Lung microvascular endothelial cell (primary cell): ENCODE measurements around the gene DNLZ. TPM values are rescaled to one million over a fixed set of nuclear protein-coding genes. Genes with fewer than 3 reads are reported as not detected.
A peak's percentile ranks its signal among the peaks of the same experiment; 100 is the strongest.

Source experiments
- DNase-seq, 2 donors: peaks; one replicate each; pipeline versions ENCODE4 v3.0.0 to v3.0.0-alpha.2; 2010; ENCODE audit warnings: low read depth in 2 of 2
- total RNA-seq: library from RNA; depleted of rRNA; stranded (reverse); fragments of >200 nt; gene quantifications from 2 replicates; pipeline ENCODE4 v1.2.1, GENCODE V29; 2014

DNLZ gene
- total RNA-seq, 1 donor from 2014 or later = 14.9 TPM

DNA sequence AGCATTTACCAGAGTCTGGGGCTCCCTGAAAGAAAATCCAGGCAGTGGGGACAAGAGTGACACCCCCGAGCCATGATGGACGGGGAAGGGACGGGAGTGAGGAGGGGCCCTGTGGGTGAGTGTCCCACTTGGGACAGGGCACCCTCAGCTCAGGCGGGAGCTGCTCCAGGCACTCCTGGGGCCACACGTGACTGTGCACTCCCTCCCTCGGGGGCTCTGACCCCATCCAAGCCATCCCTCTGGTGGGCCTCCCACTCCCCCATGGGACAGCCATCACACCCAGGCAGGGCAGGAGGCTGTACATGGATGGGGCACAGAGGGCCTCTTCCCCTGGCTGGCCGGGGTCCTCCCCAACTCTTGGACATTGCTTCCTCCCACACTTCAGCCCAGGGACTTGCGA, 12.9 kb upstream of the DNLZ start:
- no peak for DNase-seq

DNA sequence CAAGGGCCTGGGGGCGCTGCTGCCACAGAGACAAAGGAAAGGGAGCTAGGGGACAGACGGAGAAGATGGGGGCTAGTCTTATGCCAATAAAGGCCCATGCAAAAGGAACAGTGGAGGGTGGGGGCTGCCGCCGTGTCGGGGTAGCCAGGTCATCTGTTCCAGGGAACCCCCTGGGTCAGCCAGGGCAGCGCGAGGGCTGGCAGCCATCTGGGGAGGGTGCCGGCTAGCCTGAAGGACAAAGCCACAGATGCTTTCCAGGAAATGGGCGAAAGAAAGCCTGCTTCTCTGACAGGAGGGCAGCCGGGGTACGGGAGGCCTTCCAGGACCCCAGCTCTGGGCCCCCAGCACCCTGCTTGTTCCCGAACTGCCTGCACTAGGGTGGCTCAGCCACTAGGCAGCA, 11.6 kb upstream of the DNLZ start:
- DNase-seq = no peak

DNA sequence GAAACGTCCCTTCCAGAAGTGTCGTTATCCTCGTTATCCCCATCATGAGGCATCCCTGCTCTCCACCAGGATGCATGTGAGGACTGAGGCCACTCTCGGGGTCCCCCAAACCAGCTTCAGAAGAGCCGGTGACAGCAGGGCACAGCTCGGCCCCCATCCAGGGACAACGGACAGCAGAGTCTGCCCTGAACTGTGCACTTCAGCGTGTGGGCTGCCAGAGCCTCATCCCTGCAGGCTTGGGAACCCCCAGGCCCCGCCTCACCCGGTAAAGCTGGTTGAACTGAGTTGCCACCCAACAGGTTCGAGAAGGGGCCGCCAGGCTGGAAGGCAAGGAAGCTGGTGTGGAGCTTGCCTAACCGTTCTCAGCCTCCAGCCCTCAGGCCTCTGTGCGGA, 10.6 kb upstream of the DNLZ start:
- no peak for DNase-seq

DNA sequence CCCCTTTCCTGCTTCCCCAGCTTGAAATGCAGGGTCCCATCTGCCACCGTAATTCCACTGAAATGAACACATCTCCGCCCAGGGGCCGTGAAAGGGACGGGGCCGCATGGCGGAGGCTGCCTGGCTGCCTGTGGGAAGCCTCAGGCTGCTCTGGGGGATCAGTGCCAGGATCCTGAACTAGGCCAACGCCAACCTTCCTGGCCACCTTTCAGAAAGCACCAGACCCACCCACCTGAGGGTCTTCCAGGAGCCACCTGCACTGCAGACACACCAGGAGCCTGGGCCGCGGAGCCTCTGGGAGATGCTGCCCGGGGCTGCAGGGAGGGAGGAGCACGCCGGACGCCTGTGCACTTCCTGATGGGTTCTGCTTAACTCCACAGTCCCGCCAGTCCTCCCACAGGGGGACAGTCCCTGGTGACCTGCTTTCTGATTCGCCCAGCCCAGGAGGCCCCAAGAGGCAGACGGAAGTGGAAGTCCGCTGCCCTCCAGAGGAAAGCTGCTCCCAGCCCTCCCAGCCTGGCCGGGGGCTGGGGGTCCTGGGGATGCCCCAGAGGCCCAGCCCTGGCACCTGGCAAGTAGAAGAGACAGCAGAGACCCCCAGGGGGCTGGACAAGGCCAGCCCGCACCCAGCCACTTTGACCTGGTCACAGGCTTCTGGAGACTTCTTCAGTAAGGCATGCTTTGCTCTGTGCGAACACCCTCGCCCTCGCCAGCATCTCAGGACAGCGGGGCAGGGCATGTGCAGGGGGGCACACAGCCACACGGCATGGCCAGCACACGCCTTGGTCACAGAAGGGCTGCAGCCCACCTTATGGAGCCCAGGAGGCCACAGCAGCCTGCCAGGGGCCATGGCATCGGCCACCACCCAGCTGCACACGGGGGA, 10.0 kb upstream of the DNLZ start, which contains the start of gene CARD9:
CARD9 (minus strand) TSS at position 370 of the 883 bp plus-strand sequence. CDS start 1,591 bp downstream, outside the sequence.
- no peak for DNase-seq

DNA sequence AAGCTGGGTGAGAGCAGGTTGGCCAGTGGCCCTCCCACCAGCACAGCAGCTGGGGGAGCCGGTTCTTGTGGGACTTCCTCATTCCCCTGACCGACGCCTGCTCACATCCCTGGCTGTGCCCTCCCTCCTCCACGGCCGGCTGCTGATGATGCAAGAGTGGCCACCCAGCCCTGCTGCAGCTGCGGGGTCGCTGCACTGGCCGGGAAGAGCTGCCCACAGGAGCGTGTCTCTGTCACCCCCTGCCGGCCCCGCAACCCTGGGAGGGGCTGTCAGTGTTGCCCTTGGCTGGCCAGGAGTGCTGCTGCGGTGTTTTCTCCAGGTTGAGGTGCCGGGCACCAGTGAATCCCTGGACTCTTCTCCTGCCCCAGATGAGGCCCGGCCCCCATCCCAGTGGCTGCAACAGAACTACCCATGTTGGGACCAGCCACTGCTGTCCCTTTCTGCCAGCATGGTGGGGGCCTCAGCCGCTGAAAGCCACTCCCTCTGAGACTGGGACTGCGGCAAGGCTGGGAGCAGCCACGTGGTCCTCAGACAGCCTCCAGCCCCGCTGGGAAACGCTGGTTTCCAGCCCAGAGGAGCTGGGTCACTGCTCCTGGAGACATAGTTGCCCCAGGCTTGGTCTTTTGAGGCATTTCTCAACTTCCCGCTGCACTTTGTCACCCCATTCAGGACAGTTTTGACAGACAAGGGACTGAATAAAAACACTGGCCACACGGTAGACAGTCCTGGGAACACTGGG, 9.2 kb upstream of the DNLZ start:
- DNase-seq = peak; percentile 38 to 48

DNA sequence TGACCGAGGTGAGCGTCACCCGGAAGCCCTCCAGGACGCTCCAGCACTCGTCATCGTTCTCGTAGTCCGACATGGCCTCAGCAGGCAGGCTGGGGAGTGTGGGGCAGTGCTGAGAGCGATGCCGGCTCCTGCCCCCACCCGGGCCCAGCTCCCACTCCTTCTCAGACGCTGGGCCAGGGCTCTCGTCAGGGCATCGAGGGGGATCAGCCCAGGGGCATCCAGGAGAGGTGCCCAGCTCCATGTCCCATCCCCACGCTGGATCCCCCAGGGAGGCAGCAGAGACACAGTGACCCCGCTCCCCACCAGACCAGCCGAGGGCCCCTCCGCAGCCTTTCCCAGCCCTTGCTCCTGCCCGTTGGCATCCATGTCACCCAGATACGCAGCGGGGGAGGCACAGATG, 8.5 kb upstream of the DNLZ start:
- DNase-seq = no peak

DNA sequence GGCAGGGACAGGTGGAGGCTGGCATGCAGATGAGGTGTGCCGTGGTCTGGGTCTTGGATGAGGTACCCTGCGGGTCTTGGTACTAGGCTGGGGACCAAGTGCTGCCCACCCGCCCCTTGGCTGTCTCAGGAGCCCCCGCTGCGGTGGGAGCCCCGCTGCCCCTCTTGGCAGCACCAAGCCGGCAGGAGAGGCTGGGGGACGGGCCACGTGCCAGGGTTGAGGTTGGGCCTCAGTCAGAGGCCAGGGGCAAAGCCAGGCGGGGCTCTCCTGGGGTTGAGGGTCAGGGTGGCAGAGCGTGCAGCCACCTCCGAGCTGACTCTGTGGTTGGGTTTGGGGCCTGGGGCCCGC, 8.0 kb upstream of the DNLZ start:
- DNase-seq = no peak

DNA sequence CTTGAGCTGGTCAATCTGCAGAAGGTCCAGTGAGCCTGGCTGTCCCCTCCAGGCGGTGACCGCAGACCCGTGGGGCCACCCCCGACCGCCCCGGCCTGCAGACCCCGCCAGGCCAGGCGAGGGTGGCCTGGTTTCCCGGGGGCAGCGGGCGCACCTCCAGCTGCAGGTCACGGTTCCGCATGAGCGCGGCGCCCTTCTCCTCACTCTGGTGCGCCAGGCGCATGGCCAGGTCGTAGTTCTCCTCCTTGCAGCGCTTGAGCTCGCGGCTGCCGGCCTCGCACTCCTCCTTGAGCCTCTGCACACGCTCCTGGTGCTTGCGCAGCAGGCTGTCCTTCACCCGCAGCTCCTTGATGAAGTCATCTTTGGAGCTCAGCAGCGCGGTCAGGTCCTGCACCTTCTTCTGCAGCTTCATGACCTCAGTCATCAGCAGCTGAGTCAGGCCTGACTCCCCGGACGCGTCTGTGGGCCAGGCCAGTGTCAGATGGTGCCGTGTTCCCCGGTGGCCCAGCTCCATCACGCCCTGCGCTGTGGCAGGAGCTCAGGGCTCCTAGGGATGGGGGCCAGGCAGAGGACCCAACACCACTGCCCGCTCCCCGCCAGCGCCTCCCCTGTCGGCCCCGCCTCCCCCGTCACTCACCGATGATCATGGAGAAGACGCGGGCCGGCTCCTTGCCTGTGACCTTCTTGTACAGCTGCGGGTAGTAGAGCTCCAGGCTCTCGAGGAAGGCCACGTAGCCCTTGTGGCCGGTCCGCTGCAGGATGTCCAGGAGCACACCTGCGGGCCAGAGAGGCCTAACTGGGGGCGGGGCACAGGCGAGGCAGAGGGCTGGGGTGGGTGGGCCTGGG, 7.4 kb upstream of the DNLZ start:
- no peak for DNase-seq

DNA sequence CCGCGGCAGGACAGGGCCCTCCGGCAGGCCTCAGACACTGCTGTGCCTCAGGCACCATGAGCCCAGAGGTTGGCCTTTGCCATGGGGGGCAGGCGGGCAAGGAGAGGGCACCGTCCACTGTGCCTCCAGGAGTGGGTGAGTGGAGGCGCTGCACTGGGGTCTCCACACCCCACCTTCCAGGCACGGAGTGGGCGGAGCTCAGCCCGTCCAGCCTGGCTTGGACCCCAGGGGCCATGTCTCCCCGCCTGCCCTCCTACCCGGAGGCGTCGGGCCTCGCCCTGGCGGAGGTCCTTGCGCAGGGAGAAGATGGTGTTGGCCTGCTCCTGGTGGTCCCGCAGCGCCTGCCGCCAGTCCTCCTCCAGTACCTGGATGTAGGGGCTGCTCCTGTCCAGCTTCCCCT, 6.5 kb upstream of the DNLZ start:
- no peak for DNase-seq

DNA sequence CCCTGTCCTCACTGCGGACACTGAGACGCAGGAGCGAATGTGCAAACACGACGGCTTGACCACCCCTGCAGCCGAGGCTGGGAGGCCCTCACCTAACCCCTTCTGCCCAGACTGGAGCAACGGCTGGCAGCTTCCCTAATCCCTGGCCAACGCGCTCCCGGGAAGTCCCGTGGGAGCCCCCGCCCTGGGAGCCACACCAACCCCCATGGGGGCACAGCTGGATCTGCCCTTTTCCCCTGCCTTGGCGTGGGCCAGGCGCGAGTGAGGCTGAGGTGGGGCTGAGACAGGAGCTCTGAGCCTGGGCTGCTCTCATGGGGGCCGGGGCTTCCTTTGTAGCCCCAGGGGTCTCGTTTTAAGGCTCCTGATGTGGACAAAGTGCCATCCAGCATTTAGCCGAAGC, 4.6 kb upstream of the DNLZ start:
- no peak for DNase-seq

DNA sequence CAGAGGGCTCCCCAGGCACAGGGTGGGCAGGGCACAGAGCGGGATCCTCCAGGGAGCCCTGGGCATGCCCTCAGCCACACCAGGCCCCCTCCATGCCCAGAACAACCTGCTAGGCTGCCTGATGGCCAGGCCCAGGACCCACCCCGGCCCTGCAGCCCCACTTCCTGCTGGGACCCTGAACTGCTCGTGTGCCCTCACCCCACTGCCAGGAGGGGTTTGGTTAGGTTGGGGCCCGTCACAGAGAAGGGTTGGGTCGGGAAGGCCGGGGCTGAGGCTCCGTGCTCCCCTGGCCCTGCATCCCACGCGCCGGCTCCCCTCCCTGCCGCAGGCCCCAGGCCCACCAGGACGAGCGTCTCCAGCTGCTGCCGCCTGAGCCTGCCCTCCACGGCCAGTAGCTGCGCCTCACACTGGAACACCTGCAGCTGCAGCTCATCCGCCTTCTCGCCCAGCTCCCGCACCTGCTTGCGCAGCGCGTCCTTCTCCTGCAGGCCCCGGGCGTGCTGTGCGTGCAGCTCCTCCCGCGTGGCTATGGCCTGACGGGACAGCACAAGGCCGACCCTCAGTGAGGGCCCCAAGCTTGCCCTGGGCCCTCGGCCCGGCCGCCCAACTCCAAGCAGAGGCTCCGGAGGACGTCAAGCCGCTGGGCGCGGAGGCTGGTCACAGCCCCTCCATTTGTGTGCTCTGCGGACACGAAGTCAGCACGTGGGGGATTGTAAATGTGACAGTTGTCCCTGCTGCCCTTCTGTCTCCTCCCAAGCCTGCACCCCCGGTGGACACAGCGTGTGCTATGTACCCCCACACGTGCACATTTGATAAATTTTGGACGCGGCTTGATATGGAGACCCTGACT, 4.0 kb upstream of the DNLZ start:
- no peak for DNase-seq

DNA sequence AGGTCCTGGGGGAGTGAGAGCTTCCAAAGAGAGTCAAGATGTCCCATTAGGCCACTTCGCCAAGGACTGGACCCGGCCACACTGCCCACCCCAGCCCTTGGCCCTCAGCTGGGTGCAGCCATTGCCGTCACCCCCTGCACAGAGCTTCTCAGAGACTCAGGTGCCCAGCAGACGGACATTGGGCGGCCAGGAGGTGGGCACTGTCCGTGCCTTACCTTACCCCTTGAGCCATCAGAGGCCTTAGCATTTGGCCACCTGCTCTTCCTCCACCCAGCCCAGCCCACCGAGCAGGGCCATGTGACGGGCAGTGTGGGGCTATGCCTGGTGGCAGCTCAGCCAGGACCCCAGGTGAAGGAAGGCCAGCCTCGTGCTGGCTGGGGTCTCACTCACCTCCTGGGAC, 3.3 kb upstream of the DNLZ start:
- no peak for DNase-seq

DNA sequence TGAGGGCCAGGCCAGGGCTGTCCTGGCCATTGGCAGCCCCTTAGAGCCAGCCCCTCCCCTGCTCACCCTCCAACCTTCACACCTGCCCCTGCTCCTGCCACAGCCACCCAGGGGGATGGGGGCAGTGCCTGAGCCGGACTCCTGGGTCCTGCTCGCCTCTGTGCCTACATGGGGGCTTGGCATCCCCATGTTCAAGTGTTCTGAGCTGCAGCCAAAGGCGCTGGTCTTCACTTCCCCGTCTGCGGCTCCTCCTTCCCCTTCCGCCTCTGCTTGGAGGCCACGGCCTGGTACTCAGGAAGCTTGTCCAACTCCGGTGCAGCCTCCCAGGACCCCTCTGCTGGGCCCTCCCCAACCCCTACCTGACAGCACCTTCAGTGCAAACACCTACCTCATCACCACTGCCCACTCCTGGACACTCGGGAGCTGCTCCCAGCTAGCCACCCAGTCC, 2.3 kb upstream of the DNLZ start:
- no peak for DNase-seq

DNA sequence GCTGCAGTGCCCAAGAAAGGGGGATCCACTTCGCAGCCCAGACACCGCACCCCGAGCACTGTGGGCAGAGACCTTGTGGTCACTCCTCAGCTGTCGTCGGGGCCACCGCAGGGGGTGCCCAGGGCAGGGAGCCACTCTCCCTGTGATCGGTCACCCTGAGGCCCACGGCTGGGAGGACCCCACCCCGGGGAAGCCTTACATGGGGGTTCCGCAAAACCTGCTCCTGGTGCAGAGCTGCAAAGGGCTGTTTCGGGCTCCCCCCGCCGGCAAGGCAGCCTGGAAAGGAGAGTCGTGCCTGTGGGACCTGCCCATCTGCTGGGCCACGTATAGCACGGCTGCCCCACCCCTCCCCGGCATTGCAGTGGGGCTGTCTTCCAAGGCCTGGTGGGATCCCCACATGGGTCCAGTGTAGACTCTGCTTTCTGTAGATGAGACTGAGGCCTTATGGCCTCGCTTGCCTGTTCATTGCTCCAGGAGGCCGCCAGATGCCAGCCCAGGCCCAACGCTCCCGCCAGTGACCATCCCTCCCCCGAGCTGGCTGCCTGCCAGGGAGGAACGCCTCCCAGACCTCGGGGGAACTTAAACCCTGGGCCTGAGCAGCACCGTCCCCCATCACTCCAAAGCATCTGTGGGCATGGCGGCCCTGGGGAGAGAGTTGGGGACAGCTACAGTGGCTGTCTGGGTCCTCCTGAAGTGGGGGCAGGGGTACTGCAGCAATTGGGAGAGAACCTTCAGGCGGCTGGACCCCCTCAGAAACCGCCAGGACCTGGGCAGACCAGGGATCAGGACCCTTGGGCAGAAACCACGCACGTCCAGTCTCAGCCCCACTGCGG, 1.6 kb upstream of the DNLZ start:
- no peak for DNase-seq

DNA sequence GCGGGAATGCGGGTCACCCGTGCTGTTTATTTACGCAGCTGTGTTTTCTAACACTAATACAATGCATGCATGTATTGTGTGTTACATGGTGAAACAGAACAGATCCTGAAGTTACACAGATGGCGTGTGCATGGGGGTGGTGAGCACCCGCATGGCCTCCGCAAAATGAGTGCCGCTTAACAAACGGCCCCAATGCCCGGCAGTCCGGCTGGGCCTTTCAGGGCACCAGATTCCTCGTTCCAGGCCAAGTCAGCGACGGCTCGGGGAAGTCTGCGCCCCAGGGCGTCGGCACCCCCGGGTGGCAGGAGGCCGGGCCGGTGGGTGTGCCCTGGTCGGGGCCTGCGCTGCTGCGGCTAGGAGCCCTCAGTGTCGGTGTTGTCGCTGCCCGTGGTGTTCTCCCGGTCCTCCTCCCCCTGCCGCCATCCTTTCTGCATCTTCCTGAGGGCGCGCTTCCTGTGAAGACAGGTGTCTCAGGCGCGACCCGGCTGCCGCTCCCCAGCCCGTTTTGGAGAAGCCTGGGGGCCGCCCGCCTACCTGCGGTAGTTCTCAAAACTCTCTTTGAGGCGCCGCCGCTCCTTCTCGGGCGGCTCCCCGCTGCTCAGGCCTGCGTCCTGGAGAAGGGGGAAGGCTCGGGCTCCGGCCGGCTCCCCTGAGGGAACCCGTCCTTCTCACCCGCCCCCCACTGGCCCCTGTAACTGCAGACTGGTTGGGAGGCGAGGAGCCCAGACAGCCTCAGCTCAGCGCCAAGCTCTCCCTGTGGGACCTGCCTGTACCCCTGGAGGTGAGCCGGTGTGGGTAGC, 605 bp upstream of the DNLZ start:
- no peak for DNase-seq

DNA sequence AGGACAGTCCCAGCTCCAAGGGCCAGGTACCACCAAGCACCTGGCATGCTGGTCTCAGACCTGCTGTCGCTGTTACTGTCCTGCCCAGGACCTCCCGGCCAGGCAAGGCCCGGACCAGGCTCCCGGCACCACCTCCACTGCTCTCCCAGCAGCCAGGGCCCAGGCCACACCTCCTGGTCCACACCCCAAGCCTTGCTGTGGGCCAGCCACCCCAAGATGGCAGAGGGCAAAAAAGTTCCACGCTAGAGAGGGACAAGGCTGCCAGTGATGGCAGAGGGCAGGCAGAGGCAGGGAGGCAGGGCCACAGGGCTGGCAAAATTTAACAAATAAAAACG, 1.1 kb downstream of the DNLZ start:
- DNase-seq = no peak

DNA sequence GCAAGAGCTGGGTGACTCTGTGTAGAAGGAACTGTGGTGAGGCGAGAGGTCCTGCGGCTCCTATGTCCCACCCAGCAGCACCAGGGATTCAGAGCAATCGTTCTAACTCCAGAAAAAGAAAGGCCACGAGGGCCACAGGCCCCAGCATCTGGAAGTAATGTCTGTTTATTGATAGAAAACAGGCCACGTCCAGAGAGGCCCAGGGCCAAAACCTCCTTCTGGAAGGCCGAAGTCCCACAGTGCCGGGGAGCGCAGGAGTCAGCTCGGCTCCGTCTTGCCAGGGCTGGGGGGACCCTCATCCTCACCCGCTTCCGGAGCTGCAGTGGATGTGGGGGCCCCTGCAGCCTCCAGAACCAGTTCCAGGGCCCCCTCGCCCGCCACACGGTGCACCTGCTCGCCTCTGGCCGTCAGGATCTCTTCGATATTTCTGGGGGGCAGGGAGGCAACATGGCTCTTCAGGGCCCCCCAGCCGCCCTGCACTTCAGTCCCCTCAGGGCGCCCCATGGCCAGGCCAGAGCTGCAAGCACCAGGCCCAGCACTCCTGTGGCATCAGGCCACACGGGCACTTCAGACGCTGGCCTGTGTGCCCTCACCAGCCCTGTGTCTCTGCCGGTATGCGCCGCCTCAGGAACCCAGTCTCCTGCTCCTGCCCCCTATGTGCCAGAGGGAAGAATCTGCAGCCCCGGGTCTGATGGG, 1.6 kb downstream of the DNLZ start:
- no peak for DNase-seq

DNA sequence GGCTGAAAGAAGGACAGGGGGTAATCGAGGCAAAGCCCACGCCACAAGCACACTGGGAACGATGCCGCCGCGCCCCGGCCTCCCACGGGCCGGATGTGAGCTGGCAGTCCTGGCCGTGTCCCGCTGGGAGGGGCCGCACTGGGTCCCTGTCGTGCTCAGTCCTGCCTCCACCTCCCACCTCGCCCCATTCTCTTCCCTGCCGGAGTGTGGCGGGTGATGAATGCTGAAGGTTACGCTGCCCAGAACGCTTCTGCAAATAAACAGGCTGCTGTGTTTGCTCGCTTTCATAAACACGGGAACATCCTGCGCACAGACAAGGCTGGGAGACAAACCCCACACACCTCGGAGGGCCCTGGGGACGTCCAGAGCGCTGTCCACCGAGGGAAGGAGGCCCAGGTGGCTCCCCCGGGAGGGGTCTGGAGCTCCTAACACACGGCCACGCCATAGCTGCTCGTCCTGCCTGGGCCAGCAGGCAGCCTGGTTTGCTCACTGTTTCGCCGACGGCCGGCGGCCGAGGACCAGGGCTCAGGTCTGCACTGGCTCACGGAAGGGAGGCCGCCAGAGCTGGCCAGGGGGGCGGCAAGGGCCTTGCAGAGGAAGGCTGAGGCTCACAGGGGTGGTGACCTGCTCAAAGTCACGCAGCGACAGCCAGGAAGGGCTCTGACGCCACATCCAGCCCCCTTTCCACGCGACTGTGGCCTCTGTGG, 2.3 kb downstream of the DNLZ start:
- peak in 1 of 2 donors; percentile 35 for DNase-seq
